WTC11 (cell line): ENCODE measurements around the gene IQCK. TPM values are rescaled to one million over a fixed set of nuclear protein-coding genes. Genes with fewer than 3 reads are reported as not detected.

ENCODE experiments used
- ATAC-seq: fragments of 200-7000 bp; cut with Tn5 transposase; 2 replicates; pipeline ENCODE4 v1.10.0; 2021; ENCODE audit warnings: mild to moderate bottlenecking, moderate library complexity
- CTCF ChIA-PET: fragments of 300-600 bp; sonication (Branson Sonifier 250); formaldehyde crosslinking; loops from one replicate; lab custom pipeline; 2021; ENCODE audit warnings: antibody characterized with exemption; lab: Charles Lee
- POLR2A ChIA-PET: fragments of 350-600 bp; sonication (Branson Sonifier 250); formaldehyde crosslinking; loops from one replicate; lab custom pipeline; 2021; ENCODE audit warnings: antibody characterized with exemption; lab: Charles Lee
- DNase-seq: peaks from one replicate; pipeline ENCODE4 v3.0.0; 2021; ENCODE audit warnings: low spot score
- H3K27ac Mint-ChIP-seq: 2 replicates; pipeline ENCODE4 v1.8.0; 2021; ENCODE audit warnings: mixed read lengths
- H3K27me3 Mint-ChIP-seq: 2 replicates; pipeline ENCODE4 v1.8.0; 2021; ENCODE audit warnings: low read depth, mild to moderate bottlenecking, moderate library complexity, mixed read lengths
- H3K36me3 Mint-ChIP-seq: 2 replicates; pipeline ENCODE4 v1.8.0; 2021; ENCODE audit warnings: mixed read lengths
- H3K4me1 Mint-ChIP-seq: 2 replicates; pipeline ENCODE4 v1.8.0; 2022; ENCODE audit warnings: mixed read lengths
- H3K4me3 Mint-ChIP-seq: 2 replicates; pipeline ENCODE4 v1.8.0; 2021; ENCODE audit warnings: mild to moderate bottlenecking, moderate library complexity, mixed read lengths
- H3K9me3 Mint-ChIP-seq: 2 replicates; pipeline ENCODE4 v1.8.0; 2021; ENCODE audit warnings: mixed read lengths
- EMX1 ChIP-seq: fragments of 250-450 bp; sonication (Bioruptor Pico); IDR thresholded peaks from 2 replicates; pipeline ENCODE4 v1.8.0; 2021; ENCODE audit warnings: mild to moderate bottlenecking
- FOXP1 ChIP-seq: sonication (generic); formaldehyde crosslinking; IDR thresholded peaks from 2 replicates; pipeline ENCODE4 v1.8.0; 2022; ENCODE audit warnings: missing genetic modification reagents, mild to moderate bottlenecking, moderate library complexity, borderline replicate concordance
- FOXP4 ChIP-seq: sonication (generic); formaldehyde crosslinking; IDR thresholded peaks from 2 replicates; pipeline ENCODE4 v1.8.0; 2022; ENCODE audit warnings: mild to moderate bottlenecking, missing genetic modification reagents
- NFE2L1 ChIP-seq: sonication (generic); formaldehyde crosslinking; IDR thresholded peaks from 2 replicates; pipeline ENCODE4 v1.8.1; 2023; ENCODE audit warnings: missing genetic modification reagents
- NR1H2 ChIP-seq: sonication (generic); formaldehyde crosslinking; IDR thresholded peaks from 2 replicates; pipeline ENCODE4 v1.9.0; 2021; ENCODE audit warnings: mild to moderate bottlenecking, moderate library complexity, missing genetic modification reagents
- OVOL2 ChIP-seq: fragments of 250-450 bp; sonication (Bioruptor Pico); IDR thresholded peaks from 2 replicates; pipeline ENCODE4 v1.9.0; 2021; ENCODE audit warnings: mild to moderate bottlenecking, borderline replicate concordance
- PREB ChIP-seq: sonication (generic); formaldehyde crosslinking; IDR thresholded peaks from 2 replicates; pipeline ENCODE4 v1.8.1; 2022; ENCODE audit warnings: mild to moderate bottlenecking, missing genetic modification reagents, moderate library complexity, borderline replicate concordance
- TCF7 ChIP-seq: sonication (generic); formaldehyde crosslinking; IDR thresholded peaks from 2 replicates; pipeline ENCODE4 v1.8.0; 2022; ENCODE audit warnings: mild to moderate bottlenecking, low read depth, missing genetic modification reagents, moderate library complexity
- ZNF121 ChIP-seq: sonication (generic); formaldehyde crosslinking; IDR thresholded peaks from 2 replicates; pipeline ENCODE4 v1.8.0; 2023; ENCODE audit warnings: missing genetic modification reagents
- ZNF396 ChIP-seq: fragments of 250-450 bp; sonication (Bioruptor Pico); IDR thresholded peaks from 2 replicates; pipeline ENCODE4 v1.8.0; 2021; ENCODE audit warnings: mild to moderate bottlenecking, moderate library complexity, borderline replicate concordance
- ZNF423 ChIP-seq: fragments of 250-450 bp; sonication (Bioruptor Pico); IDR thresholded peaks from 2 replicates; pipeline ENCODE4 v2.1.2; 2022; ENCODE audit warnings: mild to moderate bottlenecking, moderate library complexity
- total RNA-seq: library from RNA; stranded (reverse); gene quantifications from 3 replicates; pipeline ENCODE4 v1.2.3, GENCODE V29; 2021
- TF ChIP-seq, protein P1 (sequence below): sonication (generic); formaldehyde crosslinking; IDR thresholded peaks from 2 replicates; pipeline ENCODE4 v1.8.1; 2022; ENCODE audit warnings: low read depth, mild to moderate bottlenecking, moderate library complexity, missing genetic modification reagents, borderline replicate concordance
- TF ChIP-seq, protein P2 (sequence below): sonication (generic); formaldehyde crosslinking; IDR thresholded peaks from 2 replicates; pipeline ENCODE4 v1.8.0; 2022; ENCODE audit warnings: mild to moderate bottlenecking, missing genetic modification reagents
- TF ChIP-seq, protein P3 (sequence below): sonication (generic); formaldehyde crosslinking; conservative IDR thresholded peaks from 2 replicates; pipeline ENCODE4 v1.8.1; 2022; ENCODE audit warnings: mild to moderate bottlenecking, missing genetic modification reagents
- TF ChIP-seq, protein P4 (sequence below): sonication (generic); formaldehyde crosslinking; IDR thresholded peaks from 2 replicates; pipeline ENCODE4 v1.8.0; 2022; ENCODE audit warnings: mild to moderate bottlenecking, missing genetic modification reagents
- TF ChIP-seq, protein P5 (sequence below): fragments of 250-450 bp; sonication (Bioruptor Pico); IDR thresholded peaks from 2 replicates; pipeline ENCODE4 v1.9.0; 2021; ENCODE audit warnings: mild to moderate bottlenecking

Gene IQCK
- total RNA-seq, 1 experiment from 2014 or later, result 5.8 TPM

DNA sequence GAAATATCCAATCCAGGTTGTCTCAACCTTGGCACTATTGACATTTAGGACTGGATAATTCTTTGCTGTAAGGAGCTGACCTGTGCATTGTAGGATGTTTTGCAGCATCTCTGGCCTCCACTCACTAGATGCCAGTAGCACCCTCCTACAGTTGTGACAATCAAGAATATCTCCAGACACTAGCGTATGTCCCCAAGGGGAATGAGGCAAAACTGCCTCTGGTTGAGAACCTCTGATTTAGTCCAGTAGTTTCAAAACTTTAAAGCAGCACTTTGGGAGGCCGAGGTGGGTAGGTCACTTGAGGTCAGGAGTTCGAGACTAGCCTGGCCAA is 48.4 kb downstream of the IQCK start (continued):
- TF ChIP-seq PREB (CRISPR knock-in tag), result no peak
- TF ChIP-seq, protein P1, sequence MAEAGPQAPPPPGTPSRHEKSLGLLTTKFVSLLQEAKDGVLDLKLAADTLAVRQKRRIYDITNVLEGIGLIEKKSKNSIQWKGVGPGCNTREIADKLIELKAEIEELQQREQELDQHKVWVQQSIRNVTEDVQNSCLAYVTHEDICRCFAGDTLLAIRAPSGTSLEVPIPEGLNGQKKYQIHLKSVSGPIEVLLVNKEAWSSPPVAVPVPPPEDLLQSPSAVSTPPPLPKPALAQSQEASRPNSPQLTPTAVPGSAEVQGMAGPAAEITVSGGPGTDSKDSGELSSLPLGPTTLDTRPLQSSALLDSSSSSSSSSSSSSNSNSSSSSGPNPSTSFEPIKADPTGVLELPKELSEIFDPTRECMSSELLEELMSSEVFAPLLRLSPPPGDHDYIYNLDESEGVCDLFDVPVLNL, result no peak
- TF ChIP-seq, protein P2, sequence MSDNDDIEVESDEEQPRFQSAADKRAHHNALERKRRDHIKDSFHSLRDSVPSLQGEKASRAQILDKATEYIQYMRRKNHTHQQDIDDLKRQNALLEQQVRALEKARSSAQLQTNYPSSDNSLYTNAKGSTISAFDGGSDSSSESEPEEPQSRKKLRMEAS (CRISPR knock-in tag), result no peak
- TF ChIP-seq NFE2L1 (CRISPR knock-in tag), result no peak
- TF ChIP-seq OVOL2 (CRISPR knock-in tag), result no peak
- TF ChIP-seq, all 79 proteins: peak for 0

GRCh38 chr16:19766988-19767387 is 48.9 kb downstream of the IQCK start:
- H3K9me3 Mint-ChIP-seq, result peaks cover 26% of the 10 kb centered on the region
- peaks cover 22% of the 10 kb centered on the region for H3K36me3 Mint-ChIP-seq
- peak; percentile 53 for ATAC-seq
- TF ChIP-seq, protein P3, sequence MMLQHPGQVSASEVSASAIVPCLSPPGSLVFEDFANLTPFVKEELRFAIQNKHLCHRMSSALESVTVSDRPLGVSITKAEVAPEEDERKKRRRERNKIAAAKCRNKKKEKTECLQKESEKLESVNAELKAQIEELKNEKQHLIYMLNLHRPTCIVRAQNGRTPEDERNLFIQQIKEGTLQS (CRISPR knock-in tag), result no peak
- TF ChIP-seq, protein P4, sequence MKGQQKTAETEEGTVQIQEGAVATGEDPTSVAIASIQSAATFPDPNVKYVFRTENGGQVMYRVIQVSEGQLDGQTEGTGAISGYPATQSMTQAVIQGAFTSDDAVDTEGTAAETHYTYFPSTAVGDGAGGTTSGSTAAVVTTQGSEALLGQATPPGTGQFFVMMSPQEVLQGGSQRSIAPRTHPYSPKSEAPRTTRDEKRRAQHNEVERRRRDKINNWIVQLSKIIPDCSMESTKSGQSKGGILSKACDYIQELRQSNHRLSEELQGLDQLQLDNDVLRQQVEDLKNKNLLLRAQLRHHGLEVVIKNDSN (CRISPR knock-in tag), result no peak
- TF ChIP-seq EMX1, result no peak
- TF ChIP-seq ZNF396, result no peak
- TF ChIP-seq, protein P5, sequence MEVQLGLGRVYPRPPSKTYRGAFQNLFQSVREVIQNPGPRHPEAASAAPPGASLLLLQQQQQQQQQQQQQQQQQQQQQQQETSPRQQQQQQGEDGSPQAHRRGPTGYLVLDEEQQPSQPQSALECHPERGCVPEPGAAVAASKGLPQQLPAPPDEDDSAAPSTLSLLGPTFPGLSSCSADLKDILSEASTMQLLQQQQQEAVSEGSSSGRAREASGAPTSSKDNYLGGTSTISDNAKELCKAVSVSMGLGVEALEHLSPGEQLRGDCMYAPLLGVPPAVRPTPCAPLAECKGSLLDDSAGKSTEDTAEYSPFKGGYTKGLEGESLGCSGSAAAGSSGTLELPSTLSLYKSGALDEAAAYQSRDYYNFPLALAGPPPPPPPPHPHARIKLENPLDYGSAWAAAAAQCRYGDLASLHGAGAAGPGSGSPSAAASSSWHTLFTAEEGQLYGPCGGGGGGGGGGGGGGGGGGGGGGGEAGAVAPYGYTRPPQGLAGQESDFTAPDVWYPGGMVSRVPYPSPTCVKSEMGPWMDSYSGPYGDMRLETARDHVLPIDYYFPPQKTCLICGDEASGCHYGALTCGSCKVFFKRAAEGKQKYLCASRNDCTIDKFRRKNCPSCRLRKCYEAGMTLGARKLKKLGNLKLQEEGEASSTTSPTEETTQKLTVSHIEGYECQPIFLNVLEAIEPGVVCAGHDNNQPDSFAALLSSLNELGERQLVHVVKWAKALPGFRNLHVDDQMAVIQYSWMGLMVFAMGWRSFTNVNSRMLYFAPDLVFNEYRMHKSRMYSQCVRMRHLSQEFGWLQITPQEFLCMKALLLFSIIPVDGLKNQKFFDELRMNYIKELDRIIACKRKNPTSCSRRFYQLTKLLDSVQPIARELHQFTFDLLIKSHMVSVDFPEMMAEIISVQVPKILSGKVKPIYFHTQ (CRISPR knock-in tag), result no peak
- no peak for TF ChIP-seq ZNF121 (CRISPR knock-in tag)
- no peak for TF ChIP-seq FOXP4
- TF ChIP-seq ZNF423 (CRISPR knock-in tag), result no peak
- no peak for TF ChIP-seq TCF7
- no peak for TF ChIP-seq NR1H2 (CRISPR knock-in tag)
- no peak for TF ChIP-seq NFE2L1 (CRISPR knock-in tag)
- TF ChIP-seq, protein P2 (CRISPR knock-in tag), result no peak
- no peak for TF ChIP-seq FOXP1 (CRISPR knock-in tag)
- POLR2A ChIA-PET, result no interaction called here
- DNase-seq, result no peak
- H3K27ac Mint-ChIP-seq, result no peak overlapping the region
- H3K4me3 Mint-ChIP-seq, result no peak overlapping the region
- CTCF ChIA-PET, result interaction anchor here (0.9 to 1.4 kb wide), 3 partner anchors 141 to 534 kb away, joined by 3 to 4 read pairs (median 3); no protein-coding TSS in a partner anchor
- peaks cover 19% of the 10 kb centered on the region for H3K4me1 Mint-ChIP-seq
- no peaks in the 10 kb centered on the region for H3K27me3 Mint-ChIP-seq
